IPS DF 4.7 (cell line): ENCODE measurements around the gene TMOD4.

Experiments used
- DNase-seq: peaks from one replicate; pipeline ENCODE4 v3.0.0-alpha.2; 2013; ENCODE audit warnings: low spot score; ENCODE audit errors: extremely low read depth

The TMOD4 gene

GRCh38 chr1:151143986-151144385 lies 31.8 kb downstream of the TMOD4 start:
- no peak for DNase-seq

GRCh38 chr1:151143057-151143435 lies 32.7 kb downstream of the TMOD4 start:
- no peak for DNase-seq

- no peak for DNase-seq
These were observed 33.2 kb downstream of the TMOD4 start for GRCh38 chr1:151142411-151143056.

DNA sequence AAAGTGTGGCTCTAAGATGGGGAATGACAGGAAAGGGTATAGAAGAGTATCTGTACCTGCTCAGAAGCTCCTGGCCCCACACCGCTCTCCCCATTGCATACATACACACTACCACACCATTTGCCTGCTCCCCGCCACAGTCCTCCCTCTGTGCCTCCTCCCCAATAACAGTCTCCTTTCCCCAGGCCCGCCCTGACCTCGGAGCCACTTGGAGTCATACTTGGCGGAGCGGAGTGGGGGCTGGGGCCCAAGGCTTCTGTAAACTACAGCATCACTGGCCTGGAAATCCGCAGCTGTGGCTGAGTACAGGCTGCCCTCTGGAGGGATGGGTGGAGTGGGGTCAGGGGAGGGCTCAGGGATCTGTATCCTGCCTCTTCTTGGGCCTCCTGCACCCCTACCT lies 38.0 kb downstream of the TMOD4 start:
- no peak for DNase-seq

DNA sequence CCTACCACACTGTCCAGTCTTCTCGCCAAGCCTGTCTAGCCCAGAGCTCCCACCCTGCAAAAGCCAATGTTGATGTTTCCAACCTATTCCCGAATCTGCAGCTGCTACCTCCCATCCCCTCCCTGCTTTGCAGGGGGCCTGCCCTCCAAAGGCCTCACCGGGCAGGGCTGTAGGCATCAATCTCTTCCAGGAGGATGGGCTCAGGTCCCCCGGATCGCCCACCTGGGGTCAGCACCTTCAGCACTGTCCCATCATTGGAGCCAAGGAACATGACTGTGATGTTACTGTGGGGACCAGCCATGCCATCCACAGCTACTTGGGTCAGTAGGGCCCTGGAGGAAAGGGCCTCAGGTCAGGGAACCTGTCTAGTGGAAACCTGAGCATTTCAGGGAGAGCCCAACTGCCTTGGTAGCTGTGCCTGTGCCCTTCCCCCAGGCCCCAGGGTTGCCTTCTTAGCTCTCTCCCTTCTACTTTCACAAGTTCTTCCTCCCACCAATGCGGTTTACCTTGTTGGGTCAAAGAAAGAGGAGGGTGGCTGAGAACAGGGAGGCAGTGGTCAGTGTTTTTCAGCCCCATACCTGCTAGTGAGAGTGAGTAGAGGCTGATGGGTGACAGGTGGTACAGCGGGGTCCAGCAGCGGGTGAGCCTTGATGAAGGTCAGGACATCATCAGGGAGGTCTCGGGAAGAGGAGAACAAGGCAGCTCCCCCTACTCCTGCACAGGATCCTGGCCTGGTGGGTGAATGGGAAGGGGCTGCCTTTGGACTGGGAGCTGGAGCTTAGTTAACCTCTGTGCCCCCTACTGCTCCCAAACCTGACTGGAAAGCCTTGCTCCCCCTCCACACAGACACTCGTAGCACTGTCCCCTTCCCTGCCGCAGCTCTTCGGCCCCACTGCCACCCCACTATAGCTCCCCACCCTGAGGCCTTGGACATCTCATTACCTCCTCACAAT lies 40.1 kb downstream of the TMOD4 start:
- no peak for DNase-seq

- DNase-seq = no peak
These were observed 40.8 kb downstream of the TMOD4 start for GRCh38 chr1:151134991-151135390.

DNA sequence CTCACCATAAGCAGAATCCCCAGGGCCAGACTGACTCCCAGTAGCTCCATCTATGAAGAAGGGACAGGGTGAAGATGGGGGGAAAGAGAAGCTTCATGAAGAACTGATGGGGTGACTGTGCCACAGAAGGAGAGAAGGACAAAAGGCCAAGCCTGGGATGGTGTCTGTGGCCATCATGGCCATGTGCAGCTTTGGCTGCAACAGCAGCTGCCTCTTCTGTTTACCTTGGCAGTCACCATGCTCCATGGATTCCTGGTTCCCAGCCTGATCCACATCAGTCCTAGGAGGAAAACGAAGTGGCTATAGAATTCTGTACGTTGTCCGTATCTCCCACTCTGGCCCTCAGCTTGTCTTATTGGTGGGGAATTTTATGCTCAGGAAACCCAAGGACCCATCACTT lies 41.4 kb downstream of the TMOD4 start:
- no peak for DNase-seq

DNA sequence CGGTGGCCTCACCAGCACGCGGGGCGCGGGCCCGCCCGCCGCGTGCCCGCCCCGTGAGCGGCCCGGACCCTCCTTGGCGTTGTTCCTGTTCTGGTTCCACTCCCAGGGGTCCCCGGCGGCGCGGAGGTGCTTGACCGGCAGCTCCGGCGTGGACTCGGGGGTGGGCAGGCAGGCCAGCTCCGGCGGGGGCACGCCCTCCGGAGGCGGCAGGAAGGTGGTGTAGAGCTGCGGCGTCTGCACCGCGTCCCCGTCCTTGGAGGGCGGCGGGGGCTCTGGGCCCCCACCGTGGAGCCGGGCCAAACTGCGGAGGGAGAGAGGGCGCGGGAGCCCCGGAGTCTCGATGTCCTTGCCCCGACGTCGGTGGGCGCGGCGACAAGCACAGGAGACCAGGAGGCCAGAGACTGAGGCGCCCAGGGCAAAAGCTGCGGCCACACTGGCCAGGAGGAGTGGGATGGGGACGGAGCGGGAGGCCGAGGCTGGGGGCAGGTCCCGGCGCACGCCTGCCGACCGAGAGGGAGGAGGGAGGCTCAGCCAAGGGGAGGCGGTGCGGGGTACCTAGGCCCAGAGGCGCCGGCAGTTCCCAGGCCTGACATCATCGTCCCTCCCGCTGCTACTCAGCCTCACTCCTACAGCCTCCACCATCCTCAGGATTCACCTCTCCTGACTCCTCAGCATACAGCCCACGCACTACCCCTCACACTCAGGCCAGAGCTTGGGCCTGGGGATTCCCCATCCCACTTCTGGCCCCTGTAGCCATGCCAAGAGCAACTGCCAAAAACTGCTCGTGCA lies 42.6 kb downstream of the TMOD4 start:
- DNase-seq = no peak

- DNase-seq = no peak
These were observed 43.3 kb downstream of the TMOD4 start for GRCh38 chr1:151132335-151133017.

- DNase-seq = no peak
These were observed 44.0 kb downstream of the TMOD4 start for GRCh38 chr1:151131701-151132334.

DNA sequence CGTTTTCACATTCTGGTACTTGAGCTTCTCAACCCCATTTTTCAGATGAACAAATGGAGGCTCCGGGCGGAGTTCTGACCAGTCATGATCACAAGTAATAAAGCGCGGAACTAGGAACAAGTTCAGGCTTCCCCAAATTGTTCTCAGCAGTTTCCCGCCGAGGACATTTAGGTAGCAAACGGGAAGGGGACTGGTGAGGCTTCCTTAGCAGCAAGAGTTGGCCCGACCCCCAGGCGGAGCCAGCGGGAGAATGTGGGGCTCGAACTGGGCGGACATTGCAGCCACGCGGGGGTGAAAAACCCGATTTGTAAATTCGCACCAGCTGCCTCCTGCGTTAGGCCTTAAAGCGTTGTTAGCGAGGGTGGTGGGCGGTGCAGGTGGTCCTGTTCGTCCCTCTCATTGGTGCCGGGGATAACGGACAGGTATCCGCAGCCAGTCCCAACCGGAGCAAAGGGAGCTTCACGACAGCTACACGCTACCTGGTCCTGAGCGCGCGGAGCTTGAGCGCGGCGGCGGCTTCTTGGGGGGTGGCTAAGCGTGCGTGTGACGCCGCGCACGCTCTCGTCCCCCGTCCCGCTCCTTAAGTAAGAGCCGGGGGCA lies 44.7 kb downstream of the TMOD4 start:
- peak; percentile 75 for DNase-seq

GRCh38 chr1:151128800-151129199 lies 47.0 kb downstream of the TMOD4 start:
- DNase-seq = no peak

GRCh38 chr1:151124763-151125403 lies 50.9 kb downstream of the TMOD4 start:
- no peak for DNase-seq
